Trophoblast cell (in vitro differentiated cells and primary cell): ENCODE results near the gene TMEFF1.

Source experiments
- DNase-seq, 2 donors: peaks; one replicate each; pipeline ENCODE4 v3.0.0-alpha.2; 2016
- H2AFZ ChIP-seq: 2 replicates; pipeline ENCODE4 v1.6.1; 2013; ENCODE audit warnings: low read length, moderate library complexity, mild to moderate bottlenecking; ENCODE audit not compliant: insufficient read depth, poor library complexity
- H2AK5ac ChIP-seq: 2 replicates; pipeline ENCODE4 v1.6.1; 2013; ENCODE audit warnings: mild to moderate bottlenecking, low read length
- H2BK120ac ChIP-seq: 2 replicates; pipeline ENCODE4 v1.6.1; 2013; ENCODE audit warnings: low read length, mild to moderate bottlenecking, moderate library complexity; ENCODE audit not compliant: insufficient read depth, poor library complexity
- H2BK12ac ChIP-seq: 2 replicates; pipeline ENCODE4 v1.6.1; 2013; ENCODE audit warnings: mild to moderate bottlenecking, low read length, moderate library complexity
- H2BK5ac ChIP-seq: 2 replicates; pipeline ENCODE4 v1.6.1; 2013; ENCODE audit warnings: low read length, low read depth, moderate library complexity, mild to moderate bottlenecking; ENCODE audit not compliant: poor library complexity
- H3K14ac ChIP-seq: 2 replicates; pipeline ENCODE4 v1.6.1; 2013; ENCODE audit warnings: mild to moderate bottlenecking, low read length
- H3K18ac ChIP-seq: 2 replicates; pipeline ENCODE4 v1.6.1; 2013; ENCODE audit warnings: mild to moderate bottlenecking, low read length
- H3K23ac ChIP-seq: 2 replicates; pipeline ENCODE4 v1.6.1; 2013; ENCODE audit warnings: low read length
- H3K27ac ChIP-seq: 2 replicates; pipeline ENCODE4 v1.5.1; 2013; ENCODE audit warnings: low read depth, mild to moderate bottlenecking, inconsistent platforms, low read length, moderate library complexity
- H3K27me3 ChIP-seq: 2 replicates; pipeline ENCODE4 v1.6.1; 2013; ENCODE audit warnings: inconsistent platforms, mild to moderate bottlenecking, low read length, moderate library complexity; ENCODE audit not compliant: insufficient read depth
- H3K36me3 ChIP-seq, 2 experiments: 1 replicate in 1 of 2; 2 replicates in 1 of 2; pipeline ENCODE4 v1.6.1; 2013; ENCODE audit warnings: low read length in 2 of 2, mild to moderate bottlenecking in 2 of 2, moderate library complexity in 1 of 2; ENCODE audit not compliant: insufficient read depth in 2 of 2, control insufficient read depth in 1 of 2
- H3K4ac ChIP-seq: 2 replicates; pipeline ENCODE4 v1.6.1; 2013; ENCODE audit warnings: low read depth, mild to moderate bottlenecking, low read length, moderate library complexity
- H3K4me1 ChIP-seq, 2 experiments: 1 replicate in 1 of 2; 2 replicates in 1 of 2; pipeline ENCODE4 v1.6.1; 2013; ENCODE audit warnings: low read length in 2 of 2, mild to moderate bottlenecking in 2 of 2, moderate library complexity in 1 of 2; ENCODE audit not compliant: insufficient read depth in 2 of 2, control insufficient read depth in 1 of 2
- H3K4me2 ChIP-seq: 2 replicates; pipeline ENCODE4 v1.6.1; 2013; ENCODE audit warnings: inconsistent platforms, mild to moderate bottlenecking, low read length, moderate library complexity
- H3K4me3 ChIP-seq: 2 replicates; pipeline ENCODE4 v1.5.1; 2013; ENCODE audit warnings: mild to moderate bottlenecking, low read depth, low read length, inconsistent platforms
- H3K79me1 ChIP-seq: one replicate; pipeline ENCODE4 v1.6.1; 2013; ENCODE audit warnings: low read length
- H3K79me2 ChIP-seq: 2 replicates; pipeline ENCODE4 v1.6.1; 2013; ENCODE audit warnings: low read length, mild to moderate bottlenecking; ENCODE audit not compliant: control insufficient read depth, insufficient read depth, poor library complexity
- H3K9ac ChIP-seq: 2 replicates; pipeline ENCODE4 v1.6.1; 2013; ENCODE audit warnings: mild to moderate bottlenecking, low read length
- H3K9me3 ChIP-seq: 2 replicates; pipeline ENCODE4 v1.6.1; 2013; ENCODE audit warnings: low read depth, mild to moderate bottlenecking, control low read depth, inconsistent platforms, low read length; ENCODE audit not compliant: insufficient read depth
- H4K12ac ChIP-seq: 2 replicates; pipeline ENCODE4 v1.6.1; 2013; ENCODE audit warnings: low read depth, mild to moderate bottlenecking, low read length, moderate library complexity
- H4K8ac ChIP-seq: 2 replicates; pipeline ENCODE4 v1.6.1; 2013; ENCODE audit warnings: low read depth, mild to moderate bottlenecking, low read length, moderate library complexity
- H4K91ac ChIP-seq: one replicate; pipeline ENCODE4 v1.6.1; 2013; ENCODE audit warnings: low read depth, mild to moderate bottlenecking, low read length, moderate library complexity
- WGBS: extraction: QIAGEN DNeasy Blood & Tissue Kit; methylation state at CpG from one replicate; pipeline ENCODE4 v1.1.7; 2013; ENCODE audit warnings: missing lambda C conversion rate; ENCODE audit not compliant: insufficient read length, insufficient coverage; ENCODE audit errors: extremely low coverage; 5-methylcytosine and 5-hydroxymethylcytosine counted together

The TMEFF1 gene

DNA sequence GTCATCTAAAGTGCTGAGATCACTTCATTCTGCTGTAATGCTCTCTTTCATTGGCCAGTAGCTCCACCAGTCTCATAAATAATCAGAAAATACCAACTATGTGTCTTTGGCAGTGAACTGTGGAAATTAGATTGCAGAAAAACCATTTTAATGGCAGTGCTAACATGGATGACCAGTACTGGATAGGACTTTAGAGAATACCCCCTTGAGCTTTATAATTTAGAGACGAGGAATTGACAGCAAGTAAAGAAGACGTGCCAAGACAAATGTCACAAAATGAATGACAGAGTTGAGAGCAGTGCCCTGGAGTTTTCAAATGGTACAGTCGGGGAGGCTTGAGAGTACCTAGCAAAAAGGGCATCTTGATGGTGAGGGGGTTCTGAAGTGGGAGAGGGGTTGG is 40.2 kb upstream of the TMEFF1 start:
- Histone ChIP-seq H3K27me3 (no peaks in the 10 kb centered on the region), H2BK120ac (no peak overlapping the region), H3K18ac (no peak overlapping the region), H4K8ac (no peak overlapping the region), H3K9ac (no peak overlapping the region), H3K79me1 (peaks cover 16% of the 10 kb centered on the region), H3K4ac (peak overlapping the region; percentile 45), H2BK5ac (peak overlapping the region; percentile 35), H3K79me2 (peaks cover 6% of the 10 kb centered on the region), H4K12ac (no peak overlapping the region), H3K9me3 (no peaks in the 10 kb centered on the region), H3K36me3 (peaks cover 0 to 2% of the 10 kb centered on the region in 2 experiments), H2AFZ (no peak overlapping the region), H3K27ac (no peak overlapping the region), H3K4me3 (no peak overlapping the region), H4K91ac (no peak overlapping the region), H2BK12ac (no peak overlapping the region), H3K4me1 (peaks cover 4 to 31% of the 10 kb centered on the region in 2 experiments), H2AK5ac (no peak overlapping the region), H3K14ac (no peak overlapping the region), H3K23ac (no peak overlapping the region), H3K4me2 (no peak overlapping the region)
- no peak for DNase-seq
- no CpG with 5 or more reads among the region's 3 CpGs for WGBS

DNA sequence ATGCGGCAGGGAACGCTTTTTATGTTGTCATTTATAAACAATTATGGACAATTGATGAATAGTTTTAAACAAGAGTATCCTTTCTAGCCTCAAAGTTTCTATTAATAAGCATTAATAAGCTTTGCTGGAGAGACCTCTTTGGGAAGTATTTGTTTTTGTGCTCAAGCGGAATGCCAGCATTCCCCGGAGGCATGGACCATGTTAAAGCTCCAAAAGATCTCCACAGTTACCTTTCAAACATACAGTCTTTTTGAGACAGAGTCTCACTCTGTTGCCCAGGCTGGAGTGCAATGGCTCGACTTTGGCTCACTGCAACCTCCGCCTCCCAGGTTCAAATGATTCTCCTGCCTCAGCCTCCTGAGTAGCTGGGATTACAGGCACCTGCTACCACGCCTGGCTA is 36.4 kb upstream of the TMEFF1 start:
- Histone ChIP-seq H3K4ac (no peak overlapping the region), H3K9ac (no peak overlapping the region), H3K79me1 (peaks cover 9% of the 10 kb centered on the region), H3K23ac (no peak overlapping the region), H2BK12ac (no peak overlapping the region), H2AK5ac (no peak overlapping the region), H4K91ac (no peak overlapping the region), H2BK120ac (no peak overlapping the region), H3K27me3 (no peaks in the 10 kb centered on the region), H4K12ac (no peak overlapping the region), H3K27ac (no peak overlapping the region), H2BK5ac (no peak overlapping the region), H3K14ac (no peak overlapping the region), H3K4me3 (no peak overlapping the region), H2AFZ (no peak overlapping the region), H3K4me2 (no peak overlapping the region), H3K36me3 (peaks cover 0 to 4% of the 10 kb centered on the region in 2 experiments), H3K4me1 (peaks cover 3 to 14% of the 10 kb centered on the region in 2 experiments), H3K18ac (no peak overlapping the region), H3K79me2 (no peaks in the 10 kb centered on the region), H4K8ac (no peak overlapping the region), H3K9me3 (no peaks in the 10 kb centered on the region)
- WGBS = no CpG with 5 or more reads among the region's 7 CpGs
- no peak for DNase-seq

DNA sequence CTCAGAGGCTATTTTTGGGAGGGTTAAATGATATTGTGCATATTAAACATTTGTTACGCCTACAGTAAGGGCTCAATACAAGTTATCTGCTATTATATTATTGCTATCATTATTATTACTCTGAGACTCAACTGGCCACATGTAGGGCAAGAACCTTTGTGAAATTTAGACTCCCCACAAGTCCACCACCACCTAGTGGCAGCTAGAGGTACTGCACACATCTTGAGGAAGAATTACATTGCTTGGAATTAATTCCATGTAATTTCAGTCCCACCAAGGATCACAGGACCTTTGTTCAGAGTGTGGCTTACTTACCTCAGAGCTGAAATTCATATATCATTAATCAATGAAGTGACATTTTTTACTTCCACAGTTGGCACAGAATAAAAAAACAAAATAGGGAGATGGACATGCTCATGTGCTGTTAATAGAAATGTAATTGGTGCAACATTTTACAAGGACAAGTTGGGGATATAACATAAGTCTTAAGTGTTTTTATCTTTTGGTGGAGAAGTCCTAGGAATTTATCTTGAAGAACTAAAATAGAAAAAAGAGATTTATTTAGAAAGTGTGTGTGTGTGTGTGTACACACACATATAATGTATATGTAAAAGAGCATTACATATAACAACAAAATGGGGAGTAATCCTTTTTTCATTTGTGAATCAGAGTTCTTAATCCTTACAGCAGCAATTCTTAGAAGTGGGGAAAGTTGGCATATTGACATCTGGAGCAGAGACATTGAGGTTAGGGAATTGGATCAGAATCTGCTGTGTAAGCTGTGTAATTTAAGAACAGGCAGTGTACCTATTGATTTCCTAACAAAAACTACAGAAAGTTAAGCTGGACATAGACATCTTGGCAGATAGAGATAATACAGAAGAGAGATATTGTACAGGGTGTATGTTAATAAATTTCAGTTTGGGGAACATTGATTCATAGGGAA is 34.8 kb upstream of the TMEFF1 start:
- Histone ChIP-seq H3K79me2 (no peaks in the 10 kb centered on the region), H3K36me3 (peaks cover 7 to 12% of the 10 kb centered on the region in 2 experiments), H3K9me3 (no peaks in the 10 kb centered on the region), H3K4me2 (no peak overlapping the region), H4K8ac (no peak overlapping the region), H3K27ac (no peak overlapping the region), H3K79me1 (peaks cover 6% of the 10 kb centered on the region), H2BK120ac (no peak overlapping the region), H4K12ac (no peak overlapping the region), H3K23ac (no peak overlapping the region), H2AK5ac (no peak overlapping the region), H2AFZ (no peak overlapping the region), H4K91ac (no peak overlapping the region), H3K27me3 (no peaks in the 10 kb centered on the region), H3K14ac (no peak overlapping the region), H3K4me3 (no peak overlapping the region), H2BK12ac (no peak overlapping the region), H3K4me1 (peaks cover 3 to 11% of the 10 kb centered on the region in 2 experiments), H3K4ac (no peak overlapping the region), H3K9ac (no peak overlapping the region), H2BK5ac (no peak overlapping the region), H3K18ac (no peak overlapping the region)
- no CpG with 5 or more reads among the region's 1 CpG for whole genome bisulfite sequencing
- peak; percentile 73 to 95 for DNase-seq

DNA sequence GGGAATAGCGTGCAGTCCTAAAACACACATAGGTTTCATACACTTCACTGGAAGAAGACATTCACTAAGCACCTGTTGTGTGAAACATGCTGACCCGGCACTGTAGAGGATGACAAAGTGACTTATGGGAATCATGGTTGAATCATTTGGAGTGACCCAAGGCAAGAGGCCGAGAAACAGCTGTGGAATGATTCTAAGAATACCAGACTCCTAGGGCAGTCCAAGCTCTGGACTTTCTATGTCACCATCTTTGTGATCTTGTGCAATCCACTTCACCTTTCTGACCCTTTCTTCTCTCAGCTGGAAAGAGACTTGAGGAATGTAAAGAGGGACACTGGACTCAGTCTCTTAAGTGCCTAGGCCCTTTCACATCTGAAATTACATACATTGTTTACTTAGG is 32.9 kb upstream of the TMEFF1 start:
- no peak overlapping the region for H2AK5ac ChIP-seq
- no peak overlapping the region for H2AFZ ChIP-seq
- peaks cover 10% of the 10 kb centered on the region in 2 experiments for H3K36me3 ChIP-seq
- H2BK12ac ChIP-seq = no peak overlapping the region
- H3K4me2 ChIP-seq = no peak overlapping the region
- H4K12ac ChIP-seq = no peak overlapping the region
- no peak overlapping the region for H3K4me3 ChIP-seq
- no peak overlapping the region for H3K14ac ChIP-seq
- no CpG with 5 or more reads among the region's 3 CpGs for WGBS
- H4K91ac ChIP-seq = no peak overlapping the region
- H3K79me2 ChIP-seq = no peaks in the 10 kb centered on the region
- no peak overlapping the region for H2BK120ac ChIP-seq
- H3K23ac ChIP-seq = no peak overlapping the region
- H3K9ac ChIP-seq = no peak overlapping the region
- H3K4ac ChIP-seq = no peak overlapping the region
- peaks cover 6% of the 10 kb centered on the region for H3K79me1 ChIP-seq
- no peak overlapping the region for H4K8ac ChIP-seq
- H3K9me3 ChIP-seq = no peaks in the 10 kb centered on the region
- no peaks in the 10 kb centered on the region for H3K27me3 ChIP-seq
- no peak overlapping the region for H2BK5ac ChIP-seq
- peak; percentile 95 to 99 for DNase-seq
- H3K27ac ChIP-seq = peak overlapping the region; percentile 54
- H3K18ac ChIP-seq = no peak overlapping the region
- H3K4me1 ChIP-seq = peaks cover 5 to 8% of the 10 kb centered on the region in 2 experiments
